Right hindlimb (tissue), 1 donor: Measurements from ENCODE around the gene CELA1.

Experiments used
- DNase-seq: peaks from one replicate; pipeline ENCODE4 v3.0.0-alpha.2; 2018

Gene CELA1

GRCh38 chr12:51374361-51374760, 27.9 kb upstream of the CELA1 start:
- DNase-seq, result no peak

GRCh38 chr12:51373187-51373586, 26.7 kb upstream of the CELA1 start:
- DNase-seq, result no peak

DNA sequence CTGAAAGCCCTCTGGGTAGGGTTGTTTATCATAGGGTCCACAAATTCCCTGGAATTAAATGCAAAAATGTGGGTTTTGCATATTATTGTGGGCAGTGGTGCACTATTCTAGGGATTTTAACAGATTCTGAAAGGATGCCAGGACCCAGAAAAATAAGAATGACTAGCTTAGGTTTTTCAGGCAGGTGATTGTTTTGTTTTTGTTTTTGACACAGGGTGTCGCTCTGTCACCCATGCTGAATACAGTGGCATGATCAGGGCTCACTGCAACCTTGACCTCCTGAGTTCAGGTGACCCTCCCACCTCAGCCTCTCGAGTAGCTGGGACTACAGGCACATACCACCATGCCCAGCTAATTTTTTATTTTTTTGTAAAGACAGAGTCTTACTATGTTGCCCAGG, 25.5 kb upstream of the CELA1 start:
- no peak for DNase-seq

- peak; percentile 42 for DNase-seq
Measured at GRCh38 chr12:51371295-51371953, 24.9 kb upstream of the CELA1 start.

DNA sequence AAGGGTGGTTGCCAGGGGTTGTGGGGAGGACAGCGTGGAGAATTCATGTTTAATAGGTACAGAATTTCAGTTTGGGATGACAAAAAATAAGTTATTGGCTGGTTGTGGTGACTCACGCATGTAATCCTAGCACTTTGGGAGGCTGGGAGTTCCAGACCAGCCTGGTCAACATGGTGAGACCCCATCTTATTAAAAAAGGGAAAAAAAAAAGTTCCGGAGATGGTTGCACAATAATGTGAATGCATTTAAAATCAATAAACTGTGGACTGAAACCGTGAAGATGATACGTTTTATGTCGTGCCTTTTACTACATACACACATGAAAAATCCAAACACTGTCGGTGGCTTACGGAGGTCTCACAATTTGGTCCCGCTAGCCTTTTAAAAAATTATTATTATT, 24.2 kb upstream of the CELA1 start:
- DNase-seq, result no peak

DNA sequence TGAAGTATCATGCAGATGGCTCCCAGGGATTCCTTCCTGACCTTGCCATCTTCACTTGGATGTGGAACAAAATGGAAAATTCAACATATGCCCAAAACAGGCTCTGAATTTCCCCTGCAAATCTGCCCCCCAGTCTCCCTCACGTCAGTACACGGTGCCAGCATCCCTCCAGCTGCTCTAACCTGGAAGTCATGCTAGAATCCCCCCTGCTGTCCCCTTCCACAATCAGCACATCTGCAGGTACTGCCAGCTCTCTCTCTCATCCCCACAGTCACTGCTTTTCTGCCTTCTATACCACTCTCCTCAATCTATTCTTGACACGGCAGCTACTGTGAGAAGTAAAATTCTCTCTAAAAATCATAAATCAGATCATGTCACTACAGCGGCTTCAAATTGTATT, 23.1 kb upstream of the CELA1 start:
- no peak for DNase-seq

GRCh38 chr12:51368640-51369517, 22.4 kb upstream of the CELA1 start:
- DNase-seq, result no peak

GRCh38 chr12:51365276-51365675, 18.8 kb upstream of the CELA1 start:
- no peak for DNase-seq

DNA sequence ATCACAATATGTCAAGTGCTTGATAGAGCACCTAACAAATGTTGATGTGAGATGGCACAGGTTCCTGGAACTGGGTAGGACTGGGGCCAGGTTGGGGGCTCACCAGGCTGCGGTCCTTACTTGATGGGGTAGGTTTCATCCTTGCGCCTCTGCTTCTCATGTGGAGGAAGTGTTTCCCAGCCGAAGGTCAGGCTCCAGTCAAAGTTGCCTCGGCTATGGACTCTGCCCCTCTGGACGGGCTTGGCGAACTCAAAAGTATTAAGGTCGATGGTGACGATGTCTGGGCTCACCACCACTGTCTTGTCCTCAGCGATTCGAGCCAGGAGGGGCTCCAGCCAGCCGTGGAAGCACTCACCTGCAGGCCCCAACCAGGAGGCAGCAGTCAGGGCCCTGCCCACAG, 17.5 kb upstream of the CELA1 start:
- DNase-seq, result no peak

DNA sequence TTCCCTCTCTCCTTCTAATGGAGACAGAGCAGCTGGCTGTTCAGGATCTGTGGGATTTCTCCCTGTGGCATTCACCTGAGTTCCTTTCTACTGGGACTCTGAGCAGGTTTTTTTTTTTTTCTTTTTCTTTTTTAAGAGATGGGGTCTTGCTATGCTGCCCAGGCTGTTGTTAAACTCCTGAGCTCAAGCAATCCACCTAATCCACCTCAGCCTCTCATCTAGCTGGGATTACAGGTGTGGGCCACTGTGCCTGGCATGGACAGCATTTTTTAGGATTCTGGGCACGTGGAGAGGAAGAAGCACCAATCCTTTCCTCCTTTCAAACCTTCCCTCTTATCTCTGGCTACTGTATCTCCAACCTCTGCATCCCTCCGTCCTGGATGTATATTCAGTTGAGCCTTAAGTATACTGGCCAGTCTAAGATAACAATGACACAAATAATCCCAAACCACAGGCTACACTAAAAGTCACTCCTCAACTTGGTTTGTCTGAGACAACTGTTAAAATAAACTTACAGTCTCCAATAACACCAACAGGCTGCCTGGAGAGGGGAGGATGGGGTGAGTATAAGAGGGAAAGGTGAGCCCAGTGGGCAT, 16.4 kb upstream of the CELA1 start:
- no peak for DNase-seq

DNA sequence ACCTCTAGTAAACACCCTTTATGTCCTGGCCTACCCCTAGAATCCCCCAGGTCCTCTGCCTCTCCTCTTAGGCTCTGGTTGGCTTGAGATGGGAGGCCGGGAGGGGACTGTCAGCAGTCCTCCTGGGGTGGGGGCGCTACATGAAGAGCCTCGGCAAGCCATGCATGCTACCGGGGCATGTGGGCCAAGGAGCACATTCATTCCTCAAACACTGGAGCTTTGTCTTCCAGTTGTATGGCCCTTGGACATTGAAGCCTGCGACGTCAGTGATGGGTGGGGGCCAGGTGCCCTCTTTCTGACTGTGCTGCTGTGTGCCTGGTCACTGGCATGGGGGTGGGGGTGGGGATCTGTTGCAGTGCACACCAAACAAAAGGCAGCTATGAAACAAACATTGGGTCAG, 15.8 kb upstream of the CELA1 start:
- DNase-seq, result no peak

DNA sequence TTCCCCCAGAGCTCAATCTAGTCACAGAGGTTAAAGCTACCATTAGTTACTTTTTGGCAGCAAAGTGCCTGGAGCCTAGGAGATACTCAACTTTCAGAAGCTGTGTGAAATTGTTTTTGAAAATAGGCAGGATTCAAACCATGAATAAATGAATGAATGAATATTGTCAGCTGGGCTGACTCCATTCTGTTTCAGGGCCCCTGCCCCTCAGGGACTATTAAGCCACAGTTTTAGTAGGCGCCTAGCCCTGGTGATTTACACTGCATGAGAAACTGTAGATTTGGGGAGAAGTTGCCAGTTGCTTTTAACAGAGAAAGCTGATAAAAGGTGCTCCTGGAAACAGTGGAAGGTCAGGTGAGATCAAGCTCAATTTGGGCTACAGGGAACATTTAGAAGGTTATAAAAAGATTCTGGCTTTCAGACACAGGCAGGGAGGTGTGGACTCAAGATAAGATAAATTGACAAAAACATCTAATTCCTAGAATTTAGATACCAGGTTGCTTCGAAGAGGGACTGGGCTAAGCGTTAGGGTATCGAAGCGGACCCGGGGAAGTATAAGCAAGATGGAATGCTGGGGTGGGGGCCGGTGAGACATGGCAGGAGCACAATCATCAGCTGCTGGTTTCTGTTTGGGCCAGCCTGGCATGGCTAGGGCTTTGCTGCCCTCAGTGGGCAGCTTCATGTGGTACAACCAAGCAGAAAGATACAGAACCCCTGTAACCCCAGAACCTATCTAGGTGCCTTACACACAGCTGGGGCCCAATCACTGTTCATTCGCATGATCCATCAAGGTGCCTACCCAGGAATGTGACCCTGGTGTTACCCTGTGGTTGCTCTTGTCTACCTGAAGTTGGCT, 14.9 kb upstream of the CELA1 start:
- no peak for DNase-seq

- DNase-seq, result no peak
Measured at GRCh38 chr12:51360315-51360714, 13.8 kb upstream of the CELA1 start.

DNA sequence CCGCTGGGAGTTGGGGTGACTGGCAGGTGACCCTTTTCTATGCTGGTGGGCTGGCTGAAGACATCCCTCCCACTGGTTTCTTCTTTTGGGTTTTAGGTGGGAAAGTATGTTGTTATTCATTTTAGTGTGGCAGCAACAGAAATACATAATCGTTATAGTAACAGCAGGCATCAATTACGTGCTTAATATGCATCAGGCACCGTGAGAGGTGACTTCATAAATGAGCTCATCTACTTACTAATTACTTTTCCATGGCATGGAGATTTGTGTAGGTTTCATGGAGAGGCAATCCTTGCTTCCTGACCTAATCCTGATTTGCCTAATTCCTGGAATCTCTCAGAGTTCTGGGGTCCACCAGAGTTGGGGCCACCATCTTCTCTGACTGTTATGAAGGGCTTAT, 13.4 kb upstream of the CELA1 start:
- no peak for DNase-seq

- no peak for DNase-seq
Measured at GRCh38 chr12:51358496-51358895, 12.0 kb upstream of the CELA1 start.

- no peak for DNase-seq
Measured at GRCh38 chr12:51357374-51358047, 11.0 kb upstream of the CELA1 start.

GRCh38 chr12:51351913-51352532, 5.5 kb upstream of the CELA1 start:
- DNase-seq, result no peak

GRCh38 chr12:51349026-51349425, 2.5 kb upstream of the CELA1 start:
- DNase-seq, result no peak

DNA sequence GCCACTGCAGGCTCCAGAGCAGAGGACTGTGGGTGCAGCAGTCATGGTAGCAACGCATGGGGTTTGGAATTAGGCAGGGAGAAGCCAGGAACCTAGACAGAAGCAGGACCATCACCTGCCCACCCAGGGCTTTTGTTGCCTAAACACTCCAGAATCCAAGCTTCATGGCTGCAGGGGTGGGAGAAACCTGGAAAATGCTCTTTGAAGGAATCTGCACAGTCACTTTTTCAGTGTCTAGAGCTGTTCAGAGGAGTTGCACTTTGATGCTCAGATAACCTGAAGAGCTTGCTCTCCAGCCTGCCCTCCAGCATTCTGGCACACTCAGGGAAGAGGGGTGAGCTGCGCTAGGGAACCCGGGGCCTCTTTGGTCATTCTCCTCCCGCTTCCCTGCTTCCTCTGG, 1.6 kb upstream of the CELA1 start:
- no peak for DNase-seq

- no peak for DNase-seq
Measured at GRCh38 chr12:51345681-51346080, 798 bp downstream of the CELA1 start.

- DNase-seq, result no peak
Measured at GRCh38 chr12:51343201-51343600, 3.3 kb downstream of the CELA1 start.

GRCh38 chr12:51342416-51342815, 4.1 kb downstream of the CELA1 start:
- no peak for DNase-seq
